Ovary (tissue), 9 donors: Measurements from ENCODE around the gene MBD5. TPM values are rescaled to one million over a fixed set of nuclear protein-coding genes. Genes with fewer than 3 reads are reported as not detected.

Experiments used
- DNase-seq, 5 donors: peaks; one replicate each; pipeline ENCODE4 v3.0.0-alpha.2; 2019 to 2020
- H3K27ac ChIP-seq, 2 donors: fragments of 200-600 bp; one replicate each; pipeline versions ENCODE4 v1.5.1 to v1.8.0; 2019 to 2022
- H3K27me3 ChIP-seq: fragments of 200-600 bp; one replicate; pipeline ENCODE4 v1.8.0; 2022
- H3K36me3 ChIP-seq: fragments of 200-600 bp; sonication (generic); one replicate; pipeline ENCODE4 v1.5.1; 2019
- H3K4me1 ChIP-seq: one replicate; pipeline ENCODE4 v1.8.1; 2013; ENCODE audit warnings: mild to moderate bottlenecking, moderate library complexity; ENCODE audit not compliant: insufficient read depth
- H3K4me3 ChIP-seq: fragments of 200-600 bp; sonication (generic); one replicate; pipeline ENCODE4 v1.5.1; 2017
- H3K9me3 ChIP-seq, 2 donors: fragments of 200-600 bp in 1 of 2; sonication (generic) in 1 of 2; one replicate each; pipeline versions ENCODE4 v1.5.1 to v1.8.1; 2013 to 2019; ENCODE audit warnings: mild to moderate bottlenecking in 1 of 2, moderate library complexity in 1 of 2
- EP300 ChIP-seq: sonication (generic); formaldehyde crosslinking; IDR thresholded peaks from one replicate; pipeline ENCODE4 v1.6.1; 2017; ENCODE audit warnings: antibody characterized with exemption
- POLR2A ChIP-seq: fragments of 450-650 bp; IDR thresholded peaks from one replicate; pipeline ENCODE4 v1.6.1; 2017; ENCODE audit warnings: antibody characterized with exemption, mild to moderate bottlenecking, moderate library complexity
- WGBS, 3 donors: extraction: QIAGEN DNeasy Blood & Tissue Kit in 1 of 3; methylation state at CpG; one replicate each; pipeline versions ENCODE4 v1.1.5 to v1.1.7; 2013 to 2017; 5-methylcytosine and 5-hydroxymethylcytosine counted together
- intact Hi-C, 4 donors: fragments of 100-400 bp; cut with DNase I; formaldehyde crosslinking; loops; one replicate each; pipeline versions ENCODE4 v1.11.0 to v1.15.1; 2022 to 2023
- polyA plus RNA-seq, 2 donors: library from polyadenylated mRNA; stranded (reverse); fragments of 200-250 nt in 1 of 2; fragments of 350-450 nt in 1 of 2; fragmentation: Illumina TruSeq in 1 of 2; extraction: RNeasy Lipid Tissue Mini Kit (QIAGEN cat#74804) in 1 of 2; gene quantifications; one replicate each; pipeline ENCODE4 v1.2.3, GENCODE V29; 2013 to 2014
- total RNA-seq, 7 donors: library from RNA; depleted of rRNA in 2 of 7; stranded (reverse); fragments of >200 nt in 2 of 7; fragmentation: NEBNext Ultra II Directional in 3 of 7; extraction: Animal tissue kit (Norgen Biotek cat#: 25700) in 3 of 7; gene quantifications; one replicate each; pipeline versions ENCODE4 v1.1.0 to v1.2.4, GENCODE V29; 2016 to 2023
- TF ChIP-seq, protein P1 (sequence below), 3 donors: fragments of 450-650 bp in 2 of 3; fragments of 200-600 bp in 1 of 3; IDR thresholded peaks; one replicate each; pipeline versions ENCODE4 v1.5.1 to v1.8.0; 2016 to 2022; ENCODE audit warnings: antibody characterized with exemption in 3 of 3, mild to moderate bottlenecking in 1 of 3
- donor health status: DM: no; HTN: no; CAD: no; lungs with moderate emphysema.
- donor health status: DM: no; HTN: no; CAD: no.
- donor health status: Bipolar disorder and iron deficiency.
- donor health status: DM: yes; HTN: yes; CAD: no.
- donor health status: DM: no; HTN: no; CAD: no.
- donor health status: DM: yes; HTN: yes; CAD: no.

The MBD5 gene
- total and polyA plus RNA-seq, 9 donors = 8.5 to 66.3 (median 45.8) TPM

DNA sequence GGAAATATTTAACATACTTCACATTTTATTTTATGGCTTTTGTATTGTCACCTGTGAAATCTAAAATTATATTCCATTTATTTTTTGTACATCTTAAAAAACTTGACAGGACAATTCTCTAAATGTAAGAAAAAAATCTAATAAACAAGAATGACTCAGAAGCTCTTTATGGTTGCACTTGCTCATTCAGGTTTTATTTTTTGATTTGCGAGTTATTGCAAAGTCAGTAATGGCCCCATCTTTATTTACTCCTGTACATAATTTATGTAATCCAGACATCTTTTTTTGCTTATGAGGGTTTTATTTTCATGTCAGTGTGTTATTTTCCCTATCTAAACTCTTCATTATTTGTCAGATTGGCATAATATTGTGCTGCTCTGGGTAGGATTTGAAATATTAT lies 145.1 kb downstream of the MBD5 start:
- TF ChIP-seq POLR2A = no peak
- TF ChIP-seq EP300 = no peak
- TF ChIP-seq, protein P1, sequence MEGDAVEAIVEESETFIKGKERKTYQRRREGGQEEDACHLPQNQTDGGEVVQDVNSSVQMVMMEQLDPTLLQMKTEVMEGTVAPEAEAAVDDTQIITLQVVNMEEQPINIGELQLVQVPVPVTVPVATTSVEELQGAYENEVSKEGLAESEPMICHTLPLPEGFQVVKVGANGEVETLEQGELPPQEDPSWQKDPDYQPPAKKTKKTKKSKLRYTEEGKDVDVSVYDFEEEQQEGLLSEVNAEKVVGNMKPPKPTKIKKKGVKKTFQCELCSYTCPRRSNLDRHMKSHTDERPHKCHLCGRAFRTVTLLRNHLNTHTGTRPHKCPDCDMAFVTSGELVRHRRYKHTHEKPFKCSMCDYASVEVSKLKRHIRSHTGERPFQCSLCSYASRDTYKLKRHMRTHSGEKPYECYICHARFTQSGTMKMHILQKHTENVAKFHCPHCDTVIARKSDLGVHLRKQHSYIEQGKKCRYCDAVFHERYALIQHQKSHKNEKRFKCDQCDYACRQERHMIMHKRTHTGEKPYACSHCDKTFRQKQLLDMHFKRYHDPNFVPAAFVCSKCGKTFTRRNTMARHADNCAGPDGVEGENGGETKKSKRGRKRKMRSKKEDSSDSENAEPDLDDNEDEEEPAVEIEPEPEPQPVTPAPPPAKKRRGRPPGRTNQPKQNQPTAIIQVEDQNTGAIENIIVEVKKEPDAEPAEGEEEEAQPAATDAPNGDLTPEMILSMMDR (IDR thresholded peaks at IDR 0.05) = no peak
- Histone ChIP-seq H3K27me3 (no peaks in the 10 kb centered on the region), H3K27ac (no peak overlapping the region), H3K36me3 (no peaks in the 10 kb centered on the region), H3K9me3 (no peaks in the 10 kb centered on the region), H3K4me3 (no peak overlapping the region), H3K4me1 (peaks cover 2% of the 10 kb centered on the region)
- intact Hi-C loops = no loop called here
- no peak for DNase-seq
- WGBS, 3 donors = 90 to 96% (median 94%) methylated on average over 1 of the region's 1 CpG

DNA sequence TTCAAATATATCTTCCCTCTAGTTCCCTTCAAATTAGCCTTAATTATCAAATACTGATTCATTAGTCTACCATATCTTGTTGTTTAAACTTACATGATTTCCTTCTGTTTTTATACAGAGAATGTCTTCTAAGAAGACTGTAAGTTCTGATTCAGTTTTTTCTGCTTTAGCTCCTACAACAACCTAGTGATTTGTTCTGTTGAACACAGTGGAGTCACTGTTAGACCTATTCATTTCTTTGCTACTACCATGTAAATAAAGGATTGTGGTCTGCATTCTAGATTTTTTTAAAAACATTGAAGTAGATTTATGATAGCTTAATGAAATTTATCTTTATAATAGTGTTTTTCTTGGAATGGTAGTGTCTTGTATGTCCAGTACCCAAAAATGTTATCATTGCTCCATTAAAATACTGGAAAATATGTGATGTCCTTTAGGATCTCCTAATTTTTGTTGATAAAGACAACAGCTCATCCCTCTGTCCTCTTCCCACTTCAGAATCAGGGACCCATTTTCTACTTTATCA lies 146.4 kb downstream of the MBD5 start:
- Histone ChIP-seq H3K4me3 (no peak overlapping the region), H3K9me3 (no peaks in the 10 kb centered on the region), H3K36me3 (no peaks in the 10 kb centered on the region), H3K27me3 (no peaks in the 10 kb centered on the region), H3K4me1 (peaks cover 2% of the 10 kb centered on the region), H3K27ac (no peak overlapping the region)
- intact Hi-C loops = no loop called here
- no peak for DNase-seq
- TF ChIP-seq POLR2A = no peak
- TF ChIP-seq EP300 = no peak
- TF ChIP-seq, protein P1 (IDR thresholded peaks at IDR 0.05) = no peak

DNA sequence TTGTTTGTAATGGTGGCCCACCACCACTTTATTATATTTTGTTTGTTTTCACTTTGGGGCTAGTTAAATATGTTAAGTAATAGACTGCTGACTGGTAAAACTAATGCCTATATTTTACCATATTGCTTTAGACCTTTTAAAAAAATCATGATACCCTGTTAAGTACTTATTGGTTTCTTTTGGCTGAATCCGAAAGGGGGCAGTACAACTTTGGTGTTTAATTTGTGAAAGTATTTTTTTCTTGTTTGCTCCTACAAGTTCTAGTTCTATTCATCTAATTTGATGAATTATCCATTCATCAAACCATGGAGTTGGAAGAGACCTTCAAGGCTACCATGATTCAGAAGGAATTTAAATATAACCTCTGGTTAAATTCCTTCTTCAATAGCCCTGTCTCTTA lies 147.0 kb downstream of the MBD5 start:
- intact Hi-C loops = no loop called here

DNA sequence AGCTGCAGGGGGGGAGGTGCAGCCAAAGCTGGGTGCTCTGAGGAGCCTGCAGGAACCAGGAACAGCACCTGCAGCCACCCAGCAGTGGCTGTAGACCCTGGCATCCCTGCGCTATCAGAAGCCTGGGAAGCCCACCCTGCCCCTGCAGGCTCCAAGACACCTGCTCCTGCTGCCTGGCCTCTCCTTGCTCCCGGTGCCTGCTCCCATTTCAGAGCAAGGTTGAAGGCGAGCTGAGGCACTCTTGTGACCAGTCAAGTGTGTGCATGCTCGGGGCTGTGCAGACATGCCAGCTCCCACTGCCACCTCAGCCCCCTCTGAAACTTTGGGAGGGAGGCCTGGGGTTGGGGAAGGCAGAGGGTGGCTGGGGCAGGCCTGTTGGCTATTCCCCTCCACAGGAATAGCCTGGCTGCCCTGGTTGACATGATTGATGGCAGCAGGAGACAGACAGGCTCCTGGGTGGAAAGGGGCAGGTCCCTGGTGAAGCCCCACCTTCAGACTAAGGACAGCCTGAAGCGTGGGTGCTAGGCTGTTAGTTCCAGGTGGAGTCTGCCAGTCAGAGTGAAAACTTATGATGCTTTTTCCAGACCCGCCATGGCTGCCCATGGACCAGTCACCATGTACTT lies 151.4 kb downstream of the MBD5 start:
- peak in 1 of 5 donors; percentile 9 for DNase-seq
- Histone ChIP-seq H3K4me3 (no peak overlapping the region), H3K9me3 (no peaks in the 10 kb centered on the region), H3K27me3 (no peaks in the 10 kb centered on the region), H3K36me3 (no peaks in the 10 kb centered on the region), H3K27ac (no peak overlapping the region), H3K4me1 (no peaks in the 10 kb centered on the region)
- intact Hi-C loops = no loop called here
- TF ChIP-seq, protein P1 (IDR thresholded peaks at IDR 0.05) = no peak
- TF ChIP-seq POLR2A = no peak
- 98 to 100% (median 98%) methylated on average over 6 of the region's 6 CpGs for WGBS, 3 donors

More for the DNA sequence above, 147.0 kb downstream of the MBD5 start:
- Histone ChIP-seq H3K27ac (no peak overlapping the region), H3K4me1 (peaks cover 2% of the 10 kb centered on the region), H3K36me3 (no peaks in the 10 kb centered on the region), H3K4me3 (no peak overlapping the region), H3K27me3 (no peaks in the 10 kb centered on the region), H3K9me3 (no peaks in the 10 kb centered on the region)
- WGBS, 3 donors = 92 to 99% (median 94%) methylated on average over 1 of the region's 1 CpG
- DNase-seq = no peak
- no peak for TF ChIP-seq EP300
- TF ChIP-seq, protein P1 (IDR thresholded peaks at IDR 0.05) = no peak
- TF ChIP-seq POLR2A = no peak
